Right ventricle myocardium inferior (tissue), 1 donor: ENCODE measurements around the gene TMEM232. TPM values are rescaled to one million over a fixed set of nuclear protein-coding genes. Genes with fewer than 3 reads are reported as not detected.

Source experiments
- ATAC-seq: fragments of 200-7000 bp; cut with Tn5 transposase; one replicate; pipeline ENCODE4 v1.9.1; 2020; ENCODE audit warnings: mild to moderate bottlenecking, moderate library complexity
- DNase-seq: peaks from one replicate; pipeline ENCODE4 v3.0.0; 2021; ENCODE audit errors: missing footprints
- intact Hi-C: fragments of 100-400 bp; cut with DNase I; formaldehyde crosslinking; loops from one replicate; pipeline ENCODE4 v1.11.0; 2022
- total RNA-seq: library from RNA; stranded (reverse); fragmentation: NEBNext Ultra II Directional; extraction: Animal tissue kit (Norgen Biotek cat#: 25700); gene quantifications from one replicate; pipeline ENCODE4 v1.2.1, GENCODE V29; 2021
- donor health status: DM: no; HTN: yes; CAD: no; lungs with severe emphysema.

The TMEM232 gene
- total RNA-seq, 1 donor from 2014 or later = 1.4 TPM

DNA sequence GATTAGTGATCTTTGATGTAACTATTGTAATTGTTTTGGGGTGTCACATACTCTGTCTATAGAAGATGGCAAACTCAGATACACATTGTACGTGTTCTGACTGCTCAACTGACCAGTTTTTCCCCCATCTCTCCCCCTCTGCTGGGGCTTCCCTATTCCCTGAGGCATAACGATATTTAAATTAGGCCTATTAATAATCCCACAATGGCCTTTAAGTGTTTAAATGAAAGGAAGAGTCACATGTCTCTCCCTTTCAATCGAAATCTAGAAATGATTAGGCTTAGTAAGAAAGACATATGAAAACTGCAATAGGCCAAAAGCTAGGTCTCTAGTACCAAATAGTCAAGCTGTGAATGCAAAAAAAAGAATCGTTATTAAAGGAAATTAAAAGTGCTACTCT lies 265.6 kb downstream of the TMEM232 start:
- intact Hi-C loops = no loop called here
- DNase-seq = no peak

DNA sequence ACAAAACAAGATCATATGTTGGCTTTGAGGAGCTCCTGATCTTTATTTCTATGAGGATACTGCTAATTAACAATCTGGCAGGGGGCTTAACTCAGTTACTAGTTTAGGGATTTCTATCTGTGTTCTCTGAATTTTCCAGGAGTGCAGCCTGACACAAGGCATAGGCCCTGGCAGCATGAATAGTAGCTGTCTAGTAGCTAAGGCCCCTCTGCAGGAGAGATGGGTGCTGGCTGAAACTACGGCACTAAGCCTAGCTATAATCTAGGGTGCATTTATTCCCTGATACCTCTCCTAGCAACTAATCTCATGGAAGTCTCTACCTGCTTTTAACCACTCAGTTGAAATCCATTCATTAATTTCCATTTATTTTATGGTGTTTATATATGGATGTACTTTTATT lies 268.2 kb downstream of the TMEM232 start:
- ATAC-seq = no peak
- intact Hi-C loops = no loop called here
- DNase-seq = peak; percentile 30

More for the DNA sequence above, 265.6 kb downstream of the TMEM232 start:
- ATAC-seq = no peak

DNA sequence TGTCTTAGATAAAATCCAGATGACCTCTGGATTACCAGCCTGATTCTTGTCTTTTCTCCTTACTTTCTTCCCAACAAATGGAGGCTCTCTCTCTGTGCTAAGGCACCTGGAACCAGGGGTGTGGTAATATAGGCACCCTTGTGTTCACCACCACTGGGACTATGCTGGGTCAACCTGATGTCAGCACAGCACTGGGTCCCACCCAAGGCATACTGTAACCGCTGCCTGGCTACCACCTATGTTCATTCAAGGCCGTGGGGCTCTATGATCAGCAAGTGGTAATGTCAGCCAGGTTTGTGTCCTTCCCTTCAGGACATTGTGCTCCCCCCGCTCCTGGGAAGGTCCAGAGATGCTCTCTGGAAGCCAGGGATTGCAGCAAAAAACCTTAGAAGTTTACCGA lies 283.6 kb downstream of the TMEM232 start:
- ATAC-seq = no peak
- no peak for DNase-seq
- intact Hi-C loops = no loop called here

DNA sequence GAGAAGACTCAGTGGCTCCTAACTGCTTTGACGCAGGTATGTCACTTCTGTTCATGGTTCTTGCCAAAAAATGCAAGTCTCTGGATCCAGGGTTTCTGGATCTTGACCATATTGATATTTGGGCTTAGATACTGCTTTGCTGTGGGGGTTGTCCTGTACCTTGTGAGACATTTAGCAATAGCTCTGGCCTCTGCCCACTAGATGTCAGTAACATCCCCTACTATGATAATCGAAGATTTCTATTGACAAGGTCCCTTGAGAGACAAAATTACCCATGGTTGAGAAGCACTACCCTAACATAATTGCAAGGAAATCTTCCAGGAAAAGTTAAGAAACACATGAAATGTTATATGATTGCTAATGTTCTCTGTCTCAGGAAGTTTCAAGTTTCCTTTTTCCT lies 285.4 kb downstream of the TMEM232 start:
- intact Hi-C loops = no loop called here
- DNase-seq = no peak
- ATAC-seq = no peak

DNA sequence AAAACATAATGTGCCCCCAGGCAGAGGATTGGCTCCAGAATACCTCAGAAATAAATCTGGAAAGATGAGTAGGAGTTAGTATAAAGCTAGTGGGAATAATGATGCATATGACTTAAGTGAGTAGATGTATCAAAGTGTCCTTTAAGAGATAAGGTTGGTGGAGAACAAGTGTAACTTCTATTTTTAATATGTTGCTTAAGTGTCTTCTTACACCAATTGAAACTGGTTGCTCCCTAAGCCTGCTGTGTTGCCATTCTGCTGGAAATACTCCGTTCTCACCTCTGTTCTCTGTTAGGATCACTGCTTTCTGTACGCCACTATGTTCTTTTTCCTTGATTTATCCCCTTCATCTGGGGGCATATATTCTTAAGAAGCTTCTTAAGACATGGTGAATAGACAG lies 286.4 kb downstream of the TMEM232 start:
- intact Hi-C loops = no loop called here
- DNase-seq = no peak
- no peak for ATAC-seq

DNA sequence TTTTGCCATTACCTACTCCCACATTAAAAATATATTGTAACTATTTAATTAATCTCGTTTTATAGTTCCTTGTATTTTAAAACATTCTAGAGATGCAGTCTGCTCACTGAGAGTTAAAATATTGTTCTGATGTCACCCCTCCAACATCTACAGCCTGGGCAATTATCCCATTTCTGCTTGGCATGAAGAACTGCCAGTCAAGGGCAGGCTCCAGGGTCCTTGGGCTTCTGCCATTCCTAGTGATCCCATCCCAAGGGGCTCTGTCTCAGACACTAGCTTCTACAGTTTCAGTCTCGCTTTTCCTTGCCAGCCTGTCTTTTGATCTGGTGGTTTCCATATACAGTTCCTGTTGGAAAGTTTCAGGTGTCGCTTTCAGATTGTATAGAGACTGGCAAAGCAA lies 287.2 kb downstream of the TMEM232 start:
- ATAC-seq = no peak

DNA sequence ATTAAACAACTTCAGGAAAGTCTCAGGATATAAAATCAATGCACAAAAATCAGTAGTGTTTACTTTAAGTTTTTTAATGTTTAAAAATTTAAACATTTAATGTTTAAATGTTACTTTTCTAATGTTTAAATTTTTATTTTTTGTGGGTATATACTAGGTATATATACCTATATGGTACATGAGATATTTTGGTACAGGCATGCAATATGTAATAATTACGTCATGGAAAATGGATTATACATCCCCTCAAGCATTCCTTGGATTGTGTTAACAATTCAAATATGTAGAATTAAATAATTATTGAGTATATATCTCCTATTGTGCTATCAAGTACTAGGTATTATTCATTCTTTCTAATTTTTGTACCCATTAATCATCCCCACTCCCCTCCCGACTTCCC lies 291.3 kb downstream of the TMEM232 start:
- no peak for DNase-seq

More for the DNA sequence above, 287.2 kb downstream of the TMEM232 start:
- intact Hi-C loops = no loop called here
- no peak for DNase-seq

DNA sequence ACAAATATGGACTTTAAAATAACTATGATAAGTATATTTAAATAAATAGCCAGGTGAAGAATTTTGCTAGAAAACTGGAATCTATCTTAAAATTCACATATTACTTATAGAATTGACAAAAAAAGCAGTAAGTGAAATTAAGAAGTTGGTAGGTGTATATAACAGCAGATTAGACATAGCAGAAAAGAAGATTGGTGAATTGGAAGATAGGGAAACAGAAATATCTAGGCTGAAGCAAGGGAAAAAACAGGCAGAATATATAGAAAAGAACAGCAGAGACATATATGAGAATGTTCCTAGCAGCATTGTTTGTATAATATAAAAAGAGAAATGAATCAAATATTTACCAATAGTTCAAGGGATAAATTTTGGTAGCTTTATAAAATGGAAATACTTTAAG lies 294.9 kb downstream of the TMEM232 start:
- no peak for ATAC-seq
- DNase-seq = no peak
- intact Hi-C loops = no loop called here

More for the DNA sequence above, 291.3 kb downstream of the TMEM232 start:
- ATAC-seq = no peak
- intact Hi-C loops = no loop called here

DNA sequence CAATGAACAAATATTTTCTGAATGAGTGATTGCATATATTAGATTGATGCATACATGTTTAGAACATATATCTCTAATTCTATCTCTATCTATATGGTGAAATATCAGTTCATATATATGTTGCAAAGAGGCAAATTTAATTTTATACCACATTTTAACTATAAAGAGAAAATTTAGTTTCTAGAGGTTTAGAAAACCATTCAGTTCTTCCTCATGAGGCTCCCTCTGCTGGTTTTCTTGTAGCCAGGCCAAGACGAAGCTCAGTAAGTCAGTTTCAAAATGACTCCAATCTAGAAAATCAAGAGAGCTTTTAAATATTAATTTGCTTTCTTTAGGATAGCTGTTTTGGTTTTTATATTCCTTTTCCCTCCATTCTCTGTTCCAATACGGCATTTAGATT lies 312.1 kb downstream of the TMEM232 start:
- DNase-seq (no peak), ATAC-seq (no peak)
- intact Hi-C loops = no loop called here

DNA sequence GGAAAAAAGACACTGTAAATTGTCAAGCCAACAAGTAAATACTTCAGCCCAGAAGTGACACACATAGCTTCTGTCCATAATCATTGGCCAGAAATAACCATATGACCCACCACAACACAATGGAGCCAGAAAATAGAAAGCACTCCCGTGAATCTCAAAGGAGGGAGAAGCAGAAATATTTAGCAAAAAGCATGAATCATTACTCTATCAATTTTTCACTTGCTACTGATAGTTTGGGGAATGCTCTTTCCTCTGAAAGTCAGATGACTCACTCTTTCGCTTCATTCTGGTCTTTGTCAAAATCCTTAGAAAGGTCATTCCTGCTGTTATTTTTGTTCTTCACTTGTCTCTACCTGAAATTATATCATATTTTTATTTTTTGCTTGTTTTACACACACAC lies 312.6 kb downstream of the TMEM232 start:
- ATAC-seq = no peak
- intact Hi-C loops = no loop called here
- DNase-seq = no peak

DNA sequence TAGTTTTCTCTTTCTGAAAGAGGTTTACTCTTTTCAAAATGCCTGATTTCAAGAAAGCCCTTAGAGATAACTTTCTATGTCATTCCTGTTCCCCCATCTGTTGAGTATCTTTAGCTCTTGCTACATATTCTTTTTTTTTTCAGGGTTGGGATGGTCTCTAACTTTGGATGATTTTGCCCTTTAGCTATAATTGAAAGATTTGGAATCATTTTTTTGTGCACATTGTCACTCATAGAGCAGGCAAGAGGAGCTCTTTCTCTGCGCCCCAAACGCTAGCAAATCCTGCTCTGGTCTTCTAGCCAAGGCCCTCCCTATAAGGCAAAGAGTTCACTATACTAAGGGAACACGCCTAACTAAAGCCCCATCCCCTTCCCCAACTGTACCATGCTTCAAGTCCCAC lies 316.9 kb downstream of the TMEM232 start:
- ATAC-seq (no peak), DNase-seq (no peak)
- intact Hi-C loops = no loop called here

DNA sequence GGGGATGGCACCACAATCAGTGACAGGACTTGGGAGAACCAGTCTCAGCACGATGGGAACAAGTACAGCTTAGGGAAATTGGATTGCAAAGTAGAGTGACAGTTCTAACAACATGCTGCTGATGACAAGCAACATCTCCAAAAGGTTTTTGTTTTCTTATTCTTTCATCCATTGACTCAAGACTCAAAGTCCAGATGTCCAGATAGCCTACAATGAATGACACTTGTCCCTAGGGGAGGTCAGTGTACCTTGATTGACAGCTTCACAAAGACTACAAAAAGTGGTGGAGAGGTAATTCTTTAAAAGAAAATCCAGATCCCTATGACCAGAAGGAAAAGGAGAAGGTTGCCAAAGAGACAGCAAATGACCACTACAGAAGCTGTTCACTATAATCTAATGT lies 323.9 kb downstream of the TMEM232 start:
- no peak for DNase-seq
- intact Hi-C loops = no loop called here
- ATAC-seq = no peak

DNA sequence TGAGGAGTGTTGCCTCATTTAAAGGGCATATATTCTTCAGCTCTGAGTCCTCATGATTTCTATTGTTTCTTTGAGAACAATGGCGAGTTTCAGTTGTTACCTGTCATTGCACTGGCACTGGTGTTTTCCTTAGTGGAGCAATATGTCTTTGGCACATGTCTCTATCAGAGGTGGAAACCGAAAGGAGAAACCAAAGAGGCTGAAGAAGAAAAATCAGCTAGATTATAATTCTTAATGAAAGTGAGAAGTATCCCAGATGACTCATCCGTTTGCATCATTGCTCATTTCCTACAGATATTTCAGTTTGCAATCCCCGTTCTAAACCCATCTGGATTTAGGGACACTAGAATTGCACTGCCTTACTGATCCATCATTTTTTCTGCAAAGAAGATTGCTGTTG lies 324.6 kb downstream of the TMEM232 start:
- intact Hi-C loops = no loop called here
- ATAC-seq = no peak

DNA sequence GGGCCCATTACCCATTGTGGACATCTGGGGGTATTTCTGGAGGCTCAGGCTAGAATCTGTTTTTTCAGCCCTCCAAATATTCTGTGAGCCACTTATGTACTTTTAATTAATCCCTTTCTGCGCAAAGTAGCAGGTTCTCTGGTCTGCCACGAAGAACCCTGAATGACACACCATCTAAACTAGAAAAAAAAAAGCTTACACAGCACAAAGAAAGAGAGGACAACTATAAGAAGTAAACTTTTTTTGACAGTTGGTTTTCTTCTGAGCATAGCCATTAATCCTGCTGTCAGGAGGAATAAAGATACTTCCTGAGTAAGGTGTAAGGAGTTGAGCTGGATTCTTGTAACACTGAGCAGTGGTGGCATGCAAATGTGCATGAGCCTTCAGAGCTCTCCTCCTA lies 327.5 kb downstream of the TMEM232 start:
- intact Hi-C loops = no loop called here
- DNase-seq (no peak), ATAC-seq (no peak)

More for the DNA sequence above, 324.6 kb downstream of the TMEM232 start:
- no peak for DNase-seq

DNA sequence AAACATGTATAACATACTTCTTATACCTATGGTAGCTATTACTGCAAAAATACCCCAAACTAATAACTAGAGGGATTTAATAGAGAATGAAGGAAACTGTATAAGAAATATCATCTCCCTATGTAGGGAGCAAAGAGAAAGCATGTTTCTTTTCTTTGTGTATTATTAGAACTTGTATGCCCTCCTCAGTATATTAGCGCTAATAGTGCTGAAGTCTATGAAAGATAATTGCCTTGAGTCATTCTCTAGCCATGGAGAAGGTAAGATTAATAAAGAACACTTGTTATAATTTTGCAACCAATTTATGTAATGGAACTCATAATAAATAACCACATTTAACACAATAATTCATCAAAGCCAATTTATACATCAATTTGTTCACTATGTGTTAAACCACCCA lies 329.2 kb downstream of the TMEM232 start:
- DNase-seq (no peak), ATAC-seq (no peak)
- intact Hi-C loops = no loop called here

DNA sequence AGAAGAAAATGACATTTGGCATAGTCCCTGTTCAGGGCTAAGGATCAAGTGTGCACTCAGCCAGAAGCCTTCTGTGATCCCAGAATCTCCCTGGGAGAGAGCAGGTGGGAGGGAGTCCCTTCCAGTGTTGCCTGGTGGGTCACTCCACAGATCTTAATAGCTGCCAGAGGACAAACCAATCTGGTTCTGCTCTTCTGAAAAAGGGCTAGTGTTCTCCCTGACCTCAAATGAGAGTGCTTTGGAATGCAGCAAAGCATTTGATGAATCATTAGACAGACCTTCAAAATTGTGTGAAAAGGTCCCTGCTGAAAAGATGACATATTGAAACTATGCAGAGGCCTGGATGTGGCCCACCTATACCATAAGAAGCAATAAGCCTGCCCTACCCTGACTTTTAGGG lies 339.7 kb downstream of the TMEM232 start:
- intact Hi-C loops = no loop called here
- ATAC-seq (peak; percentile 59), DNase-seq (no peak)

DNA sequence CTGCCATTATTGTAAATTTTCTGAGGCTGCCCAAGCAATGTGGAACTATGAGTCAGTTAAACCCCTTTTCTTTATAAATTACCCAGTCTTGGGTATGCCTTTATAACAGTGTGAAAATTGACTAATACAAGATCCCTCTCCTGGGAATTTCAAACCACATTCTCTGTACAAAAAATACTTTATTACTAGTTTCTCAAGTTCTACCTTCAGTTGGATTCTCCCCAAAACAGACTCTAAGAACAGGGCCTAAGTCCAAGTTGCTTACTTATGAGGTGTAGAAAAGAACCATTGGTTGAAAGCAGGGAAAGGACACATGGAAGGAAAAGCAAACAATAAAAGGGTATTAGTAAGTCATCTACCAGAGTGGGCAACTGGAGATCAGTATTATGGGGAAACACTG lies 343.2 kb downstream of the TMEM232 start:
- intact Hi-C loops = no loop called here
- no peak for DNase-seq
- no peak for ATAC-seq

DNA sequence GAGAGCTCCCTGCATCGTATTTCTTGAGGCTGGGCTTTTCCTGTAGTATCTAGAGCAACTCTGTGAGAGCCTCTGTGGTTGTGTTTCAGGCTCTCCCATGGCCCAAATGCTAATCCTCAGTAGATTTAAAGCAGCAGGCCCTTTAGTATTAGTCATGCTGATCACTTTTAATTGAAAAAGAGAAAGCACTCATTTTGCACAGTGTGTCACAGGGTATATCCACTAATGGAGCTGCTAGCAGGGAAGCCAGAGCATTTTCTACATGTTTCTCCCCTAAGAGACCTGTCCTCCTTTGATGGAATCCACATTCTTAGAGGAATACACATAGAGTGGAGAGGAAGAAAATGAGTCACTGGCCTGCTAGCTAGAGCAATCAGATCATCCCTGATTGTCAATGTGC lies 348.5 kb downstream of the TMEM232 start:
- intact Hi-C loops = no loop called here
- no peak for ATAC-seq
- no peak for DNase-seq

DNA sequence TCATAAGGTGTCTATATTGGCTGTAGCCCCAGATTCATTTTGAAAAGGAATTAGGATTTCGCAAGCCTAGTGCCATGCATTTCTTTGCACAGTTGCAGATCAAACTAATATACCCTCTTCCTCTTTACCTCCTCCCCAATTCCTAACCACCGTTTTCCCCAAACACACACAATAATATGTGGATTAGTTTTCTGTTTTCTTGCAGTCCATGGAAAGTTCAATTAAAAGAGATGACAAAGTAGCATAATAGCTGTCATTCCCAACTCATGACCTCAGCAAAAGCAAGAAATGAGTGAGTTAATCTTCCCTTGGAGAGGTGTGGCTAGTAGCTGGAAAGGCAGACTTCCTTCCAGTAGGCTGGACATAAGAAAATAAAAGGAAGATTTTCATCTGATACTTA lies 349.1 kb downstream of the TMEM232 start:
- intact Hi-C loops = no loop called here
- DNase-seq (no peak), ATAC-seq (no peak)

DNA sequence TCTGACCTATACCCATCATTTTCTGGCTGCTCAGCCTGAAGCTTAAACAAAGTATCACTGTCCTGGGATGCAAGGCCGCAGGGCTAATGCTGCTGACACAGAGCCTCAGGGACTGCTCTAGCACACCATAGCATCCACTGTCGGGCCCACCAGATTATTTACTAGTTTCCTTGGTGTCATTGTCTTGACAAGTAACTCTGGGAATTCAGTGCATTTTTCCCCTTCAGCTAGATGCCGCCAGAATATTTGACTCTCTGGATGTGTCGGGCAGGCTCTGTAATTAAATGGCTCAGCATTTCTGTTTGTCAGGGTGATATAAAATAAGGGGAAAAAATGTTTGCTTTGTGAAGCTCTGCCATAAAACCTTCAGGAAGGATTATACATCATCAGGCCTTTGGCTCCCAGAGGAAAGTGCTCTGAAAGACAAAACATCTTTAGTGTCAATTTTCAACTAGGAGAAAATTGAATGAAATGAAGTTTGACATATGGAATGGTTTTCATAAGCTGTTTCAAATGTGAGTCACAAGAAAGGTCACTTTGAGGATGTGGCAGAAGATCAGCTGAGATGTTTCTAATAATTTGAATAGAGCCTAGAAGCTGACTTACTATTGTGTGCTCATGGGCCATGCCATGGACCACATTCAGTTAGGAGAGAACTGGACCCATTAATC lies 350.1 kb downstream of the TMEM232 start:
- no peak for ATAC-seq
- intact Hi-C loops = no loop called here

DNA sequence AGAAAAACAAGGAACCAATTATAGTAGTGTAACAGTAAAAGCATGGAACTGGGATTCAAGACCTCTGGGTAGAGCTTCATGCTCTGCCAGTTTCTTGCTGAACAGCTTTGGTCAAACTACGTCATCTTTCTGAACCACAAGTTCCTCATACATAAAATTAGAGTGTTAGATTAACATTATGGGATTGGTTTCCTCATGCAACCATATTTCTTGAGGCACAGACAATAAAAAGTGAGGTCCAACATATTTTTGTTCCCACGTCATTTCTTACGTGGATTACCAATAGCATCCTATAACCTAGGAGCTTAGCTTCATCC lies 354.8 kb downstream of the TMEM232 start:
- intact Hi-C loops = no loop called here
- DNase-seq (no peak), ATAC-seq (no peak)

More for the DNA sequence above, 350.1 kb downstream of the TMEM232 start:
- no peak for DNase-seq
